ENCODE results near the gene SLC35F3. TPM values are rescaled to one million over a fixed set of nuclear protein-coding genes. Genes with fewer than 3 reads are reported as not detected.
"Not testable (repeated sequence)": the region's sequence is repeated elsewhere in the genome, so short reads cannot be mapped to it uniquely, and the experiment has no call there.

The SLC35F3 gene
- total RNA-seq, 3 donors from 2014 or later, result 0.13 to 1.7 (median 0.76) TPM

DNA sequence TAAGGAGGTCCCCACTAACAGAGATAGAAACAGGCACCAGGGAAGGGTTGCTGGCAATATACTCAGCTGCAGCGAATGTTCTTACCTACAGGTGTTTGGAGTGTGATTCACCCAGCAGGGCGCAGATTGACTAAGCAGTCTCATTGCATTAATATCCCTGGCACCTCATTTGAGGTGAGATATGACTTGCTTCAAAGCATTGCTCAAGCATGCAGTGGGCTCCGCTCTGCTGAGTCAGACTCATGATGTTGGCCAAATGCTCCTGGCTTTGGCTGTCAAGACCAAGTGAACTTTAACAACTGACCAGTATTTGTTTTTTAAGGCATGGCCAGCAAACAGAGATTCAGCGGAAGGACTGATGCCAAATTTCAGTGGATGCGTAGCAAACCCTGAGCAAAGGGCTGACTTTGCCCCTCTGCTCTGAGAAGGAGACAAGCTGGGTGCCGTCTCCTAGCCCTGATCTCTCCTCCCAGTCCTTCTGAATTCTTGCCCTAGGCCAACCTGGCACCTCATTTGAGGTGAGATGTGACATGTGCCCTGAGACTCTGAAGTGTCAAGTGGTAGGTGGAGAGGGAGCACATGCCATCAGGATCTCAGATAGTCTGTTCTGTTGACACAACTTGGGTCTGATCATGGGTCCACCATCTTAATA, 281.7 kb downstream of the SLC35F3 start:
- Mint-ChIP-seq H3K4me3 (no peak overlapping the region), H3K4me1 (ENCODE audit: low read depth) (no peaks in the 10 kb centered on the region), H3K27me3 (ENCODE audit: low read depth) (peaks cover 36% of the 10 kb centered on the region), H3K36me3 (ENCODE audit: insufficient read depth) (no peaks in the 10 kb centered on the region), H3K9me3 (peaks cover 16% of the 10 kb centered on the region)
- ATAC-seq, result peak in 1 of 2 donors; percentile 27
- no peak for DNase-seq

DNA sequence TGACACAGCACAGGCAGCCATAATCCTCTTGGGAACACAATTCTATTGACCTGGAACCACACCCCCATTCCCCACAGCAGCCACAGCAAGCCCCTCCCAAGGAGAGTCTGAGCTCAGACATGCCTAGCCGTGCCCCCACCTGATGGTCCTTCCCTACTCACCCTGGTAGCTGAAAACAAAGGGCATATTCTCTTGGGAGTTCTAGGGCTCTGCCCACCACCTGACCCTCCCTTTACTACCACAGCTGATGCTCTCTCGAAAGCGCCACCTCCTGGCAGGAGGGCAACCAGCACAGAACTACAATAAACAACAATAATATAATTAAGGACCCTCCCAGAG, 283.9 kb downstream of the SLC35F3 start:
- no peak for ATAC-seq
- no peaks in the 10 kb centered on the region for H3K4me1 Mint-ChIP-seq (ENCODE audit: low read depth)
- no peaks in the 10 kb centered on the region for H3K36me3 Mint-ChIP-seq (ENCODE audit: insufficient read depth)
- H3K27me3 Mint-ChIP-seq (ENCODE audit: low read depth), result peaks cover 39% of the 10 kb centered on the region
- peaks cover 22% of the 10 kb centered on the region for H3K9me3 Mint-ChIP-seq
- H3K4me3 Mint-ChIP-seq, result no peak overlapping the region
- DNase-seq, result no peak

DNA sequence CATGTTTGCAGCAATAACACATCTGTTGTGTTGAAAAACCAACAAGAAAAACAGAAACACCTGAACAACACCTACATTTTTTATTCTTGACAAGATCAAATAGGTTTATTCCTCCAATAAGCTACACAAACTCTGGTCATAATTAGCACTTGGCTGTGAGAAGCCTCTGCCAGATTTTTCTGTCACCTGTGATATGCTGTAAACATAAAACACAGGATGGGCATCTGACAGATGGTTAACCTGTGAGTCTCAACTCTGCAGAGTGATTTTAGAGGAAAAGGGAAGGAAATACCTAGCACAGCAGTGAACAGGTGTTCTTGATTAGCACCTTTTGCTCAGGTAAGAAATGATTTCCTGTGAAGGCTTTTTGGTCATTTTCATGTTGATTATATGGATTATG, 293.4 kb downstream of the SLC35F3 start:
- H3K4me3 Mint-ChIP-seq, result no peak overlapping the region
- no peaks in the 10 kb centered on the region for H3K4me1 Mint-ChIP-seq (ENCODE audit: low read depth)
- no peaks in the 10 kb centered on the region for H3K9me3 Mint-ChIP-seq
- H3K36me3 Mint-ChIP-seq (ENCODE audit: insufficient read depth), result no peaks in the 10 kb centered on the region
- DNase-seq (no peak), ATAC-seq (no peak)
- peaks cover 21% of the 10 kb centered on the region for H3K27me3 Mint-ChIP-seq (ENCODE audit: low read depth)

DNA sequence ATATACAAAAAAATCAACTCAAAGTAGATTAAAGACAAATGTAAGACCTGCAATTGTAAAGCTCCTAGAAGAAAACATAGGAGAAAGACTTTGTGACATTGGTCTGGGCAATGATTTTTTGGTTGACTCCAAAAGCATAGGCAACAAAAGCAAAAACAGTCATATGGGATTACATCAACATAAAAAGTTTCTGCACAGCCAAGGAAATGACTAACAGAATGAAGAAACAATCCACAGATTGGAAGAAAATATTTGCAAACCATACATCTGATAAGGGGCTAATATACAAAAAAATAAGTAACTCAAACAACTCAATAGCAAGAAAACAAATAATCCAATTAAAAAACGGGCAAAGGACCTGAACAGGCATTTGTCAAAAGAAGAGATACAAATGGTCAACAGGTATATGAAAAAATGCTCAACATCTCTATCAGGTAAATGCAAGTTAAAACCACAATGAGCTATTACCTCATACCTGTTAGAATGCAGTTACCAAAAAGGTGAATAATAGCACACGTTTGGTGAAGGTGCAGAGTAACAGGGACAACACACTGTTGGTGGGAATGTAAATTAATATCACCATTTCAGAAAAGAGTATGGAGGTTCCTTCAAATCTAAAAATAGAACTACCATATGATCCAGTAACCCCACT, 295.1 kb downstream of the SLC35F3 start:
- no peak for ATAC-seq
- DNase-seq, result no peak
- H3K9me3 Mint-ChIP-seq, result no peaks in the 10 kb centered on the region
- no peaks in the 10 kb centered on the region for H3K4me1 Mint-ChIP-seq (ENCODE audit: low read depth)
- H3K27me3 Mint-ChIP-seq (ENCODE audit: low read depth), result peaks cover 16% of the 10 kb centered on the region
- H3K36me3 Mint-ChIP-seq (ENCODE audit: insufficient read depth), result no peaks in the 10 kb centered on the region
- H3K4me3 Mint-ChIP-seq, result no peak overlapping the region

DNA sequence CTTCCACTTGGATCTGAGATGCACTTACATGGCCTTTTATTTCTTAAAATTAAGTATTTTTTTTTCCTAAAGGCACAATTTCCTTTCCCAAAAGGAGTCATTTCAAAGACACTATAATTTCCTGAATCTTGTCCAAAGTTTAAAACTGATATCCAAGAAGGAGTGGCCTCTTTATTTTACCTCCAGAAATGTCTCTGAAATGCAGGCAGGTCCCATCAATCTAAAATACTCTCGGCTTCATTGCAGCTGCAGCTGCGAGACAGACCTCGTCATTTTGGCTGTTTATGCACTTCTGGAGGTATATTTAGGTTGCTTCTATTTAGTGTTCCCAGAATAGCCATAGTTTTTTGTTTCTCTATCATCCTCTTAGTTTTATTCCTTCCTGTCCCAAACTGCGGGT, 296.1 kb downstream of the SLC35F3 start:
- Mint-ChIP-seq H3K36me3 (ENCODE audit: insufficient read depth) (no peaks in the 10 kb centered on the region), H3K4me3 (no peak overlapping the region), H3K27me3 (ENCODE audit: low read depth) (peaks cover 16% of the 10 kb centered on the region), H3K4me1 (ENCODE audit: low read depth) (no peaks in the 10 kb centered on the region), H3K9me3 (no peaks in the 10 kb centered on the region)
- ATAC-seq (no peak), DNase-seq (no peak)

DNA sequence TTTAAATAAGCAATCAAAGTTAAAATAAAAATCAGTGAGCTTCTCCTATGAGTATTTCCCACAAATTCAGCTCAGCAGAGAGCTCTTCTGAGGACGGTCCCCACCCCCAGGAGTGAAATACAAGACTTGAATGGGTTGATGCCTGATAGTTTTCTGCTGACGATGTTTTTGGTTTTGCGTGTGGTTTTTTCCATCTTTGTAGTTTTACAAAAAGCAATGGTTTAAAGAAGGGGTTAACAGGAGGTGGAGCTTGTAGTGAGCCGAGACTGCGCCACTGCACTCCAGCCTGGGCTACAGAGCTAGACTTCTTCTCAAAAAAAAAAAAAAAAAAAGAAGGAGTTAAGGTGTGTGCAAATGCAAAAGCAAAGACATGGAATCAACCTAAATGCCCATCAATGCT, 297.1 kb downstream of the SLC35F3 start:
- no peaks in the 10 kb centered on the region for H3K4me1 Mint-ChIP-seq (ENCODE audit: low read depth)
- H3K4me3 Mint-ChIP-seq, result no peak overlapping the region
- H3K27me3 Mint-ChIP-seq (ENCODE audit: low read depth), result peaks cover 8% of the 10 kb centered on the region
- H3K36me3 Mint-ChIP-seq (ENCODE audit: insufficient read depth), result no peaks in the 10 kb centered on the region
- ATAC-seq, result no peak
- no peak for DNase-seq
- no peaks in the 10 kb centered on the region for H3K9me3 Mint-ChIP-seq

DNA sequence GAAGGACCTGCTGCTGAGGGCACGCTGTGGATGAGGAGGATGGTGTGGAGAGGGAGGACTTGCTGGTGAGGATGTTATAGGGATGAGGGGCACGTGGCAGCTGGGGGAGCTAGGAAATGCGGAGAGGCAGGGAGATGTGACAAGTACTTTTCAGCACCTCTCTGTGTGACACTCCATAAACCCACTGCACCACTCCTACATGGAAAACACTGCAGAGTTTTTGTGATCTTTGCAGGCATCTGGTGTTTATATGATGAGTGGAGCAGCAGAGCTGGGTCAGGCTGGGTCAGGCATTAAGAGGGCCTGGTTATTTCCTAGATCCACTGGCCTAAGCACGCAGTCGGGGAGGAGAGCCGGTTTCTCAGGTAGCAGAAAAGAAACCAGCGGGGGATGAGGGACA, 301.5 kb downstream of the SLC35F3 start:
- no peak for DNase-seq
- H3K4me1 Mint-ChIP-seq (ENCODE audit: low read depth), result no peaks in the 10 kb centered on the region
- no peak overlapping the region for H3K4me3 Mint-ChIP-seq
- no peaks in the 10 kb centered on the region for H3K36me3 Mint-ChIP-seq (ENCODE audit: insufficient read depth)
- H3K27me3 Mint-ChIP-seq (ENCODE audit: low read depth), result peaks cover 3% of the 10 kb centered on the region
- ATAC-seq, result no peak
- H3K9me3 Mint-ChIP-seq, result no peaks in the 10 kb centered on the region

DNA sequence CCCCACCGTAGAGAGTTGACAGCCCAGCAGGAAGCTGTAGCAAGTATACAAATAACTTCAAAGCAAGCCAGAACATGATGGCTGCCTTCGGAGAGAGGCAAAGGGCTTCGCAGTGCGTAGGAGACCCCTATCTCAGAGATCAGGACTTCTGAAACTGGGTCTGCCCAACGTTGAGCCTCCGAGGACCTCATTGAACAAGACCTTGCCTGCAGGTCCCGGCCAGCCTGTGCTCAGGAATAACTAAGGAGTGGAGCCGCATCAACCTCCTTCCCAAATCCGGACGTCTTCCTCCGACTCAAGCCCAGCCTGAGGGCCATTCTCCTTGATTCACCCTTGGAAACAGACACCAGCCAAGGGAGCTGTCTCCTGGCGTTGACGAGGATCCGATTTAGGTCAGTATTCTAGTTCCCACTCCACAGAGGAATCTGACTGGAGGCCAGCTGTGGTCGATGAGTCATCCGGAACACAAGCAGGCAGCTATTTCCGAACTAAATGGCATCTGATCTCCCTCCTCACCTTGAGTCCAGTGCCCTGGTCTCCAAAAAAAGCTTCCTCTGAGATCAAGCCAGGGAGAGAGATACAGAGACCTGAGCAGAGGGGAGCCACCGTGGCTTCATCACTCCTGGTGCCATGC, 302.3 kb downstream of the SLC35F3 start:
- Mint-ChIP-seq H3K9me3 (no peaks in the 10 kb centered on the region), H3K4me3 (no peak overlapping the region), H3K4me1 (ENCODE audit: low read depth) (no peaks in the 10 kb centered on the region), H3K36me3 (ENCODE audit: insufficient read depth) (no peaks in the 10 kb centered on the region), H3K27me3 (ENCODE audit: low read depth) (peaks cover 2% of the 10 kb centered on the region)
- ATAC-seq (no peak), DNase-seq (no peak)

DNA sequence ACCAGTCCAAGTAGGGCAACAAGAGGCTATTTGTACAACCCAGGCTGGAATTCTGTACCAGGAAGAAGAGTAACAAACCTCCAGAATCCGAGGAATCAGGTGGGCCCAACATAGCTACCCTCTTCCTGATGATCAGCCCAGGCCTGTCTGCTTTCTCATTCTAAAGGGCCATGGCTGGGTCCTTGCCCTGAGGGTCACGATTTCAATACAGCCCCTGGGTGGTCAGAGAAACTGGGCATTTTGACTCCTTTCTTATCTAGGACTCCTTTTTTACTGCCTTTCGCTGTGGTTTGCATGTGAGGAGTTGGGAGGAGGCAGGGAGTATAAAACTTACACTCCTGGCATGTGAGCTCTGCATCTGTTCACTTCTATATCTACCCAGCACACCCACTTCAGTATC, 303.9 kb downstream of the SLC35F3 start:
- Mint-ChIP-seq H3K4me3 (no peak overlapping the region), H3K9me3 (no peaks in the 10 kb centered on the region), H3K36me3 (ENCODE audit: insufficient read depth) (no peaks in the 10 kb centered on the region), H3K4me1 (ENCODE audit: low read depth) (peaks cover 6% of the 10 kb centered on the region), H3K27me3 (ENCODE audit: low read depth) (peaks cover 2% of the 10 kb centered on the region)
- ATAC-seq (no peak), DNase-seq (no peak)

DNA sequence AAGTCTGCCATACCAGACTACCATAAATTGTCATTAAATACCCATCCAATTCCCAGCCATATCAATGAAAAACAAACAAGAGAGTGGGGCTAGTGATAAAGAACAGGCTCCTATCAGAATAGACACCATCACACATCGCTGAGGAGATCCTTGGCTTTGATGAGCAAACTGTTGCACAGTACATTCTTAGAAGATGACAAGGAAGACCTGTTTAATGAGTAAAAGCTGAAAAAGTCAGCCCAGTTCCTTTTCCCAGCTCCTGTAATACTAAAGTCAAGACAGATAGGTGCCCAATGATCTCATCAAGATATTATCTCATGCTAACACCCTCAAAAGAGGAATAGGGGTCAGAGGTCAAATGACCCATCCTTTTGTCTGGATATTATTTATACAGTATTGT, 304.3 kb downstream of the SLC35F3 start:
- Mint-ChIP-seq H3K9me3 (no peaks in the 10 kb centered on the region), H3K4me1 (ENCODE audit: low read depth) (peaks cover 11% of the 10 kb centered on the region), H3K36me3 (ENCODE audit: insufficient read depth) (no peaks in the 10 kb centered on the region), H3K27me3 (ENCODE audit: low read depth) (peaks cover 2% of the 10 kb centered on the region), H3K4me3 (no peak overlapping the region)
- DNase-seq (no peak), ATAC-seq (no peak)

DNA sequence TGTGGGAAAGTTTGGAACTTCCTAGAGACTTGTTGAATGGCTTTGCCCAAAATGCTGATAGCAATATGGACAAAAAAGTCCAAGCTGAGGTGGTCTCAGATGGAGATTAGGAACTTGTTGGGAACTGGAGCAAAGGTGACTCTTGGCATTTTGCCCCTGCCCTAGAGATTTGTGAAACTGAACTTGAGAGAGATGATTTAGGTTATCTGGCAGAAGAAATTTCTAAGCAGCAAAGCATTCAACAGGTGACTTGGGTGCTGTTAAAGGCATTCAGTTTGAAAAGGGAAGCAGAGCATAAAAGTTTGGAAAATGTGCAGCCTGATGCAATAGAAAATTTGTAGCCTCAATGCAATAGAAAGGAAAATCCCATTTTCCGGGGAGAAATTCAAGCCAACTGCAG, 306.0 kb downstream of the SLC35F3 start:
- not testable (repeated sequence) for H3K9me3 Mint-ChIP-seq; H3K27me3 Mint-ChIP-seq (ENCODE audit: low read depth); H3K4me3 Mint-ChIP-seq; DNase-seq; H3K36me3 Mint-ChIP-seq (ENCODE audit: insufficient read depth); ATAC-seq
- peaks cover 14% of the 10 kb centered on the region for H3K4me1 Mint-ChIP-seq (ENCODE audit: low read depth)

DNA sequence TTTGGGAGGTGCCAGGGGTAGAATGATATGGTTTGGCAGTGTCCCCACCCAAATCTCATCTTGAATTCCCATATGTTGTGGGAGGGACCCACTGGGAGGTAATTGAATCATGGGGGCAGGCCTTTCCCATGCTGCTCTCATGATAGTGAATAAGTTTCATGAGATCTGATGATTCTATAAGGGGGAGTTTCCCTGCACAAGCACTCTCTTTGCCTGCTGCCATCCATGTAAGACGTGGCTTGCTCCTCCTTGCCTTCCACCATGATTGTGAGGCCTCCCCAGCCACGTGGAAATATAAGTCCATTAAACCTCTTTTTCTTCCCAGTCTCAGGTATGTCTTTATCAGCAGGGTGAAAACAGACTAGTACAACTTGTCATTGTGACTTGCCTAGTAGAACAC, 307.4 kb downstream of the SLC35F3 start:
- H3K4me3 Mint-ChIP-seq; H3K9me3 Mint-ChIP-seq; H3K27me3 Mint-ChIP-seq (ENCODE audit: low read depth); H3K36me3 Mint-ChIP-seq (ENCODE audit: insufficient read depth); ATAC-seq; DNase-seq: not testable (repeated sequence)
- peaks cover 20% of the 10 kb centered on the region for H3K4me1 Mint-ChIP-seq (ENCODE audit: low read depth)

DNA sequence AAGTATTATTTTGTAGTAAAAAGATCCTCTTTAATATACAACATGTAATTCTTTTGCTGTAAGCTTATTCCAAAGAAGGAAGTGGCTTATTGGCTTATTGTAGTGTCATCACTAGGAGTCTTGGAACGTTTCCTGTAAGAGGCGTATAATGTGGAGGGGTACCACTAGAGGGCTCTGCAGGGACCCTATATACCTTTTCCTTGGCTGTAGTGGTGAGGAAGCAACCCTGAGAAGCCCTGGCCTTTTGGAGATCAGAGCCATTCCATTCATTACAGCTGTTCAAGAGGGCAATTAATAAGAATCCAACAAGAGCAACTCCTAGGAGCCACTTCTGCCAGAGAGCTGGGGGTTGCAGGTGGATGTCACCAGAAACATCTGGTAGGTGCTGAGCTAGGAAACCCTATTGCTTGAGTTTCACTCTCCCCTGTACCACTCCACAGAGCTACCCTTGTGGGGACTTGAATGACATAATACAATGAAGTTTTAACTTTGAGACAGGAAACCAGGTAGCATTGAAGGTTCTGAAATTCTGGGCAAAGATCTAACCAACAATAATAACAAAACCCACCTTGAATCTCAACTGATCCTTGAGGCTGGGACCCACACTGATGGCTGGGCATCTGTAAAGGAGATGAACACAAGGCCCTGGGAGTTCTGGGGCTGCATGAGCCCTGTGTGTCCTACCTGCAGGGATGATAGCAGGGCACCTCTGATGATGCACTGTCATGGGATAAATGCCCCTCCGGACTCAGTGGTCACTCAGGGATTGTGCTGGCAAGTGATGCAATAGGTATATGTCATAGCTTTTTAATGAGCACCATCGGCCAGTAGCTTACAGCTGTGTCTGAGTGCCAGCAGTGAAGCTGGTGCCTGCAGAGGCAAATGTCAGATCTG, 308.5 kb downstream of the SLC35F3 start:
- H3K27me3 Mint-ChIP-seq (ENCODE audit: low read depth), result peaks cover 8% of the 10 kb centered on the region
- peak overlapping the region; percentile 80 for H3K4me3 Mint-ChIP-seq

DNA sequence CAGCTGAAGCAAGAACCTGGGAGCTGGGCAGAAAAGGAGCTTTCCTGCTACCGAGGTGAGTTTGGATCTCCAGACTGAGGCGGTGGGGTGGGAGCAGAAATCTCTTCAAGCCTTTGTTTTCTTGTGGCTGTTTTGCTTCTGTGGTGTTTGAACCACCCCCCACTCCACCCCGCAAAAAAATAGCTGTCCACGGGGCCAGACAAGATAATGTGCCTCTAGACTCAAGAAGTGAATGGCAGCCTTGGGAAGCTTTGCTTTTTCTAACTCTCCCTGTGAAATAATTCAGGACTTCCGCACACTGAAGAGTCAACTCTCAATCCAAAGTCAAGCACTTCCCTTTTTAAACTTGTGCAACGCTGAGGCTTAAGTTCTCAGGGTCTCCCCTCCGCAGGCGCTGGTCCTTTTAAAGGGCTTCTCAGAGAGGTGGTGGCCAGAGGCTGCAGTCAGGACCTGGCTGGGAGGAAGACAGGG, 309.2 kb downstream of the SLC35F3 start:
- no peaks in the 10 kb centered on the region for H3K36me3 Mint-ChIP-seq (ENCODE audit: insufficient read depth)
- no peak for DNase-seq
- H3K27me3 Mint-ChIP-seq (ENCODE audit: low read depth), result peaks cover 7% of the 10 kb centered on the region
- peaks cover 27% of the 10 kb centered on the region for H3K4me1 Mint-ChIP-seq (ENCODE audit: low read depth)
- no peaks in the 10 kb centered on the region for H3K9me3 Mint-ChIP-seq
- H3K4me3 Mint-ChIP-seq, result peak overlapping the region; percentile 80
- no peak for ATAC-seq

More for the DNA sequence above, 308.5 kb downstream of the SLC35F3 start:
- Mint-ChIP-seq H3K4me1 (ENCODE audit: low read depth) (peaks cover 27% of the 10 kb centered on the region), H3K9me3 (no peaks in the 10 kb centered on the region), H3K36me3 (ENCODE audit: insufficient read depth) (no peaks in the 10 kb centered on the region)
- DNase-seq (no peak), ATAC-seq (peak in 1 of 2 donors; percentile 41)
